CD4-positive, alpha-beta T cell treated with Interferon alpha-2 for 1 hour (primary cell): ENCODE measurements around the gene HASPIN.

Source experiments
- DNase-seq, 2 donors: peaks; one replicate each; pipeline ENCODE4 v3.0.0-alpha.2; 2020 to 2022

The HASPIN gene

GRCh38 chr17:3723556-3724377, at the start of gene HASPIN:
Gene HASPIN (plus strand): TSS chr17:3723903. CDS start chr17:3723936, 33 bp downstream.
- peak; percentile 90 to 93 for DNase-seq

GRCh38 chr17:3675886-3676285, 47.8 kb upstream of the HASPIN start:
- no peak for DNase-seq

GRCh38 chr17:3678095-3678820, 45.4 kb upstream of the HASPIN start:
- no peak for DNase-seq

- DNase-seq, result no peak
Observed at GRCh38 chr17:3678821-3679530, 44.7 kb upstream of the HASPIN start.

GRCh38 chr17:3679531-3680126, 44.1 kb upstream of the HASPIN start:
- no peak for DNase-seq

- no peak for DNase-seq
Observed at GRCh38 chr17:3681057-3681456, 42.6 kb upstream of the HASPIN start.

GRCh38 chr17:3681565-3681964, 42.1 kb upstream of the HASPIN start:
- DNase-seq, result no peak

GRCh38 chr17:3682033-3682432, 41.7 kb upstream of the HASPIN start:
- DNase-seq, result no peak

- DNase-seq, result peak; percentile 57 to 71
Observed at GRCh38 chr17:3683054-3683511, 40.6 kb upstream of the HASPIN start.

GRCh38 chr17:3685174-3685573, 38.5 kb upstream of the HASPIN start:
- no peak for DNase-seq

- no peak for DNase-seq
Observed at GRCh38 chr17:3688027-3688553, 35.6 kb upstream of the HASPIN start.

GRCh38 chr17:3688852-3689261, 34.8 kb upstream of the HASPIN start:
- DNase-seq, result no peak

- no peak for DNase-seq
Observed at GRCh38 chr17:3689262-3690093, 34.2 kb upstream of the HASPIN start.

GRCh38 chr17:3690094-3690715, 33.5 kb upstream of the HASPIN start:
- no peak for DNase-seq

GRCh38 chr17:3691617-3692067, 32.1 kb upstream of the HASPIN start:
- DNase-seq, result no peak

- no peak for DNase-seq
Observed at GRCh38 chr17:3692346-3692745, 31.4 kb upstream of the HASPIN start.

- DNase-seq, result no peak
Observed at GRCh38 chr17:3693141-3693540, 30.6 kb upstream of the HASPIN start.

- DNase-seq, result peak; percentile 51
Observed at GRCh38 chr17:3693829-3694231, 29.9 kb upstream of the HASPIN start.

GRCh38 chr17:3695129-3695722, 28.5 kb upstream of the HASPIN start:
- no peak for DNase-seq

- DNase-seq, result peak; percentile 54 to 57
Observed at GRCh38 chr17:3695723-3696411, 27.8 kb upstream of the HASPIN start, which contains the start of gene P2RX5. Gene P2RX5 (minus strand): TSS chr17:3696155. CDS start chr17:3696005, 150 bp downstream.
